ENCODE measurements around the gene CRYBB1.

Gene CRYBB1

GRCh38 chr22:26553056-26553752 is 64.6 kb downstream of the CRYBB1 start:
- TF ChIP-seq CTCF (IDR thresholded peaks at IDR 0.05; ENCODE audit: low read depth, low read length): no peak
- H3K4me3 ChIP-seq (ENCODE audit: low read depth, low read length): 0 out of 2 replicates have a peak overlapping the region, but pooled peaks have one; percentile 9

- TF ChIP-seq CTCF (IDR thresholded peaks at IDR 0.05; ENCODE audit: low read depth, low read length): no peak
- no peak overlapping the region for H3K4me3 ChIP-seq (ENCODE audit: low read depth, low read length)
Observed at GRCh38 chr22:26552466-26552865, 65.4 kb downstream of the CRYBB1 start.

DNA sequence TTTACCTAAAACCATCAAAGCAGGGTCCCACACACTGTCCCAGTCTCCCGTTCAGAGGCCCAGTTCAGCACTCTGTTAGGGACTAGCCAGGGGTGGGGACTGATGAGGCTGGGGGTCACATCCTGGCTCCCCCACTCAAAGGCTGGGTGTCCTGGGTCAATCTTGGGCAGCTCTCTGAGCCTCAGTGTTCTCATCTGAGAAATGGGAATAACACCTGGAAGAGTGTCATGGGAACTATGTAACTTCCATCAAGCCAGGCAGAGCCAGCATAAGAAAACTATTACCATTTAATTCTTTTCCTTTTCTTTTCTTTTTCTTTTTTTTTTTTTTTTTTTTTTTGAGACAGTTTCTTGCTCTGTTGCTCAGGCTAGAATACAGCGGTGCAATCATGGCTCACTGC is 66.3 kb downstream of the CRYBB1 start:
- TF ChIP-seq CTCF (IDR thresholded peaks at IDR 0.05; ENCODE audit: low read depth, low read length): no peak

DNA sequence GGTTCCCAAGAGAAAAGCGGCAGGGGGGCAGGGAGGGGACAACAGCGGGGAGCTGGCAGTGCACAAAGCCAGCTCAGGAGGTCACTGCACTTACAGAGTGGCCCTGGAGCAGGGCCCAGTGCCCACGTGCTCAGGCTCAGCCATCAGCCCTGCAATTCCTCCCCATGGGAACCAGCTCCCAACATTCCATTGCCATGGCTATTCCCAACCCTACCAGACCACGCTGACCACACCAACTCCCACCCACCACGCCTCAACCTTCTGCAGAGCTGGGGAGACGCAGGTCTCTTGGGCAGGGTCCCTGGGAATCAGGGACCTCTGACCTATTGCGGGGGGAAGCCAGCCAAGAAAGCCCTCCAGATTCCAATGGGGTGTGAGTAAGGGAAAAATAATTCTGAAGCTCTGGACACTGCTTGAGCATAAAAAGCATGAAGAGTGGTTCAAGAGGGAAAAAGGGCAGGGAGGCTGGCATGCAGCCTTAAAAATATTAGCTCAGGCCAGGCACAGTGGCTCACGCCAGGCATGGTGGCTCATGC is 67.3 kb downstream of the CRYBB1 start:
- no peak overlapping the region for H3K4me3 ChIP-seq (ENCODE audit: low read depth, low read length)
- TF ChIP-seq CTCF (IDR thresholded peaks at IDR 0.05; ENCODE audit: low read depth, low read length): no peak

More for the DNA sequence above, 66.3 kb downstream of the CRYBB1 start:
- no peak overlapping the region for H3K4me3 ChIP-seq (ENCODE audit: low read depth, low read length)

DNA sequence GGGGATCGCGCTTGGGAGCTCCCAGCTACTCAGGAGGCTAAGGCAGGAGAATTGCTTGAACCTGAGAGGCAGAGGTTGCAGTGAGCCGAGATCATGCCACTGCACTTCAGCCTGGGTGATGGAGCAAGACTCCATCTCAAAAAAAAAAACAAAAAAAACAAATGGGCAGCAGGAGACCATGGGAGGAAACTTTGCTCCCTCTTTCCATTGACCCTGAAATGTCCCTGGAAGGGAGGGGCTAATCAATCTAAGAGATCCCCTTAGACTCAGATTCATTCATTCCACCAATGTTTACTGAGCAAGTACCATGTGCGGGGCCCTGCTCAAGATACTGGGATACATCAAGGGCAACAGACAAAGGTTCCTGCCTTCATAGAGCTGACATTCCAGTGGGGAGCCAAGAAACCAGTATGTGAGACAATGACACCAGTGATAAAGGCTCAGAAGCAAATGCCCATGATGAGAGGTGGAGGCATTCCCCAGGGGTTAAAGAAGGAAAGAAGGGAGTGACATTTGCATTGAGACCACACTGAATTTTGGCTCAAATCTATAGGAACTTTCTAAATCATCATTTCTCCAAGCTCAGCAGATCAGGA is 67.8 kb downstream of the CRYBB1 start:
- no peak for TF ChIP-seq CTCF (IDR thresholded peaks at IDR 0.05; ENCODE audit: low read depth, low read length)
- H3K4me3 ChIP-seq (ENCODE audit: low read depth, low read length): no peak overlapping the region

All from WI38 (cell line).